Stimulated activated effector memory CD8-positive, alpha-beta T cell treated with anti-CD3 and anti-CD28 coated beads, Interleukin-12 subunit alpha, Interleukin-12 subunit beta, amount 100 ng/mL, for 72 hours (primary cell): ENCODE measurements around the gene KDM4B.

Experiments
- ATAC-seq: fragments of 150-1000 bp; cut with Tn5 transposase; 2 replicates; pipeline ENCODE4 v1.10.0; 2021
- DNase-seq, 2 donors: peaks; one replicate each; pipeline ENCODE4 v3.0.0; 2021 to 2022; ENCODE audit warnings: low spot score in 2 of 2
- H3K27ac Mint-ChIP-seq: one replicate; pipeline ENCODE4 v1.8.0; 2022; ENCODE audit warnings: mild to moderate bottlenecking, mixed read lengths
- H3K36me3 Mint-ChIP-seq: one replicate; pipeline ENCODE4 v1.8.0; 2022; ENCODE audit warnings: mild to moderate bottlenecking, mixed read lengths
- H3K4me1 Mint-ChIP-seq: one replicate; pipeline ENCODE4 v1.8.0; 2022; ENCODE audit warnings: mixed read lengths
- H3K4me3 Mint-ChIP-seq: one replicate; pipeline ENCODE4 v1.8.0; 2022; ENCODE audit warnings: mild to moderate bottlenecking, mixed read lengths
- H3K9me3 Mint-ChIP-seq: one replicate; pipeline ENCODE4 v1.8.0; 2022; ENCODE audit warnings: mixed read lengths

Gene KDM4B

DNA sequence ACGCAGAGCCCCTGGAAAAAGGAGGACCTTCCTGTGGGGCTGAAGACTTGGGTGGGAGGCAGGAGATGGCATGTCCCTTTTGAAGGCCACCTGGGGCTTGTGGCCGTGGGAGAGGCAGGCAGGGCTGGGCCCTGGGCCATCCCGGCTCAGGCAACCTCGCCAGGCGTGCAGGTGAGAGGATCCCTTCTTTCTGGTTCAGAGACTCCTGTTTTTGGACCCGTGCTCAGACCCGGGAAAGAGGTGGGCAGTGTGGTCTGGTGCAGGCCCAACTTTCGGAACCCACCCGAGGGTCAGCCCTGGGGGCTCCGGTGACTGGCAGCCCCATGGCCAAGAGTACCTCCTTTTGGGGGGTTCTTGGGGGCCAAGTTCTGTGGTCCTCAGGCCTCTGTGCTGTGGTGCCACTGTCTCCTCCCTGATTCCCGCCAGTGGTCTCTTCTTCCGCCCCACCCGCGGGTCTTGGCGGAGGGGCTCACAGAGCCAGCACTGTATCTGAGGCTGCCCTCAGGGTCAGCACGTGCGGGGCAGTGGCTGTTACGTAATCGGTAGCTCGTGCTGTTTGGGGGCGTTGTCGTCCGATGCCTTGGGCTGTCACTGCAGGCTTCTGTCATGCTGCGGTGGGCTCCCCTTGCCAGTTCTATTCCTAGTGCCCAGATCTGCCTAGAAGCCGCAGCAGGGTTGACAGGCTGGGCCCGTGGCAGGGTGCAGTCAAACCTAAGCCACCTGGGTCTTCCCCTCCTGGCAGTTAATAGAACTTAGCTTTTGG is 42.7 kb downstream of the KDM4B start:
- DNase-seq (no peak), ATAC-seq (no peak)
- no peak overlapping the region for H3K4me3 Mint-ChIP-seq
- H3K4me1 Mint-ChIP-seq, result peaks cover 14% of the 10 kb centered on the region
- no peak overlapping the region for H3K27ac Mint-ChIP-seq
- H3K36me3 Mint-ChIP-seq, result peaks cover 15% of the 10 kb centered on the region
- H3K9me3 Mint-ChIP-seq, result no peaks in the 10 kb centered on the region

- no peak overlapping the region for H3K27ac Mint-ChIP-seq
- no peak overlapping the region for H3K4me3 Mint-ChIP-seq
- H3K4me1 Mint-ChIP-seq, result peaks cover 7% of the 10 kb centered on the region
- H3K36me3 Mint-ChIP-seq, result peaks cover 22% of the 10 kb centered on the region
- DNase-seq (no peak), ATAC-seq (no peak)
- H3K9me3 Mint-ChIP-seq, result no peaks in the 10 kb centered on the region
Measured at GRCh38 chr19:5012688-5013457, 44.0 kb downstream of the KDM4B start.

GRCh38 chr19:5013761-5014160 is 44.8 kb downstream of the KDM4B start:
- H3K9me3 Mint-ChIP-seq, result no peaks in the 10 kb centered on the region

GRCh38 chr19:5014941-5015340 is 46.0 kb downstream of the KDM4B start:
- ATAC-seq (no peak), DNase-seq (no peak)
- no peaks in the 10 kb centered on the region for H3K9me3 Mint-ChIP-seq
- H3K27ac Mint-ChIP-seq, result no peak overlapping the region
- no peak overlapping the region for H3K4me3 Mint-ChIP-seq
- H3K4me1 Mint-ChIP-seq, result peaks cover 7% of the 10 kb centered on the region
- H3K36me3 Mint-ChIP-seq, result peaks cover 22% of the 10 kb centered on the region

More at GRCh38 chr19:5013761-5014160, 44.8 kb downstream of the KDM4B start:
- DNase-seq (no peak), ATAC-seq (no peak)
- peaks cover 7% of the 10 kb centered on the region for H3K4me1 Mint-ChIP-seq
- H3K36me3 Mint-ChIP-seq, result peaks cover 22% of the 10 kb centered on the region
- no peak overlapping the region for H3K27ac Mint-ChIP-seq
- no peak overlapping the region for H3K4me3 Mint-ChIP-seq

DNA sequence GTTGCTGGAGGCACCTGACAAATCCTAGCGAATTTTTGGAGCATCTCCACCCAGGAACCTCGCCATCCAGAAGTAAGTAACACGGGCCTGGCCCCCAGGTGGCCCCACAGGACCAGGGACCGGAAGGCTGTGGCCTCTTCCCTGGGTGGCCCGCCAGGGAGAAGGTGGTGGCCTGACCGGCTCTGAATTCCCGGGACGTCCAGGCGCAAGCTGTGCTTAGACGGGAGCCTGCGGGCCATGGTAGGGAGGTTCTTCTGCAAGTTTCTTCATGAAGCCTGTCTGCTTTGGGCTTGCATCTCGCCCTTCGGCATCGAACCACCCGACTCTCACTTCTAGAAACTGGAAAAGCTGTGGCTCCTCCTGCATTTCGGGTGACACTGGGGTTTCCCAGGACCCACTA is 47.4 kb downstream of the KDM4B start:
- no peaks in the 10 kb centered on the region for H3K9me3 Mint-ChIP-seq
- H3K36me3 Mint-ChIP-seq, result peaks cover 22% of the 10 kb centered on the region
- no peak overlapping the region for H3K4me3 Mint-ChIP-seq
- ATAC-seq (no peak), DNase-seq (no peak)
- no peak overlapping the region for H3K27ac Mint-ChIP-seq
- H3K4me1 Mint-ChIP-seq, result peaks cover 3% of the 10 kb centered on the region

DNA sequence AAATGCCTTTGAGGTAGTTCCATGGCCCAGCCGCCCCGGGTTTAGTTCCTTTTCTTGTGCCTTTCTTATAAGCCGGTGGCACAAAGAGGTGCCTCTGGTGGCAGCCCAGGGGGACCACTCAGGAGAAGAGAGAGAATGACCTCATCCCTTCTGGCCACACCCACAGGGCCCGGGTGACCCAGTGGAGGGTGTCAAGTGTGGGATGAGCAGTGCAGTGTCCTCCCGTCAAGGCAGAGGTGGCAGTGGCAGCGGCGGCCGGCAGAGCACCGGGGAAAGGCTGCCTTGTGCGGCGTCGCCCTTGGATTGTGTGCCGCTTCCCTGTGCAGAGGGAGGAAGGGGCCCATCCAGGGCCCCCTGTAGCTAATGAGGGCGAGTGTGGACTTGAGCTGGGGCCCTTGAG is 47.9 kb downstream of the KDM4B start:
- Mint-ChIP-seq H3K4me3 (no peak overlapping the region), H3K36me3 (peaks cover 26% of the 10 kb centered on the region), H3K27ac (no peak overlapping the region), H3K4me1 (no peaks in the 10 kb centered on the region), H3K9me3 (no peaks in the 10 kb centered on the region)
- no peak for DNase-seq
- peak; percentile 19 for ATAC-seq

GRCh38 chr19:5017235-5017634 is 48.3 kb downstream of the KDM4B start:
- no peak for ATAC-seq
- peaks cover 30% of the 10 kb centered on the region for H3K36me3 Mint-ChIP-seq
- no peaks in the 10 kb centered on the region for H3K9me3 Mint-ChIP-seq
- no peaks in the 10 kb centered on the region for H3K4me1 Mint-ChIP-seq
- H3K27ac Mint-ChIP-seq, result no peak overlapping the region
- no peak for DNase-seq
- H3K4me3 Mint-ChIP-seq, result no peak overlapping the region

DNA sequence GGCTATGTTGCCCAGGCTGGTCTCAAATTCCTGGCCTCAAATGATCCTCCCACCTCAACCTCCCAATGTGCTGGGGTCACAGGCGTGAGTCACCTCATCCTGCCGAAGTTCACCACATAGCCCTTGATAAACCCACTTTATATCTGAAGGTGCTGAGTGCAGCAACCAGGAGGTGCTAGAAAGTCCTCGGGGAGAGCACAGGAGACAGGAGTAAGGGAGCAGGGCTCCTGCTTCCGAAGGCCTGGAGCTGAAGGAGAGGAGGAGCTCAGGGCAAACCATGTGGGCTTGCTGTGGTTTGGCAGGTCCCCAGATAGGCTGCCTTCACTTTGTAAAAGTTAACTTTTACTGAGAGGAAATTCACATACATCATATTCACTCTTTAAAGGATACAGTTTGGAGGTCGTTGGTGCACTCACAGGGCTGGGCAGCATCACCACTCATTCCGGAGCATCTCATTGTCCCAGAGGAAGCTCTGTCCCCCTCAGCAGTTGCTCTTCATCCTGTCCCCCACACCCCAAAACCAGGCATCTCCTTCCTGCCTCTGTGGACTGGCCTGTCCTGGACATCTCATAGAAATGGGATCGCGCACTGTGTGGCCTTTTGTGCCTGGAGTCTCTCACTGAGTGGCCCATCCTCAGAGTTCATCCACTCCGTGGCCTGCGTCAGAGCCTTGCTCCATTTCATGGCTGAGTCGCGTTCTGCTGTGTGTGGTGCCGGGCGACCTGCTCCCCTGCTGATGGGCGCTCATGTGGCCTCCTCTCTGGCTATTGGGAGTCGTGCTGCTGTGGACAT is 49.5 kb downstream of the KDM4B start:
- ATAC-seq (peak; percentile 21), DNase-seq (no peak)
- Mint-ChIP-seq H3K36me3 (peaks cover 36% of the 10 kb centered on the region), H3K9me3 (no peaks in the 10 kb centered on the region), H3K4me1 (peaks cover 6% of the 10 kb centered on the region), H3K27ac (no peak overlapping the region), H3K4me3 (no peak overlapping the region)

GRCh38 chr19:5020368-5020767 is 51.5 kb downstream of the KDM4B start:
- ATAC-seq (no peak), DNase-seq (no peak)
- Mint-ChIP-seq H3K36me3 (peaks cover 34% of the 10 kb centered on the region), H3K4me1 (peaks cover 6% of the 10 kb centered on the region), H3K4me3 (no peak overlapping the region), H3K9me3 (no peaks in the 10 kb centered on the region), H3K27ac (no peak overlapping the region)

GRCh38 chr19:5021046-5021445 is 52.1 kb downstream of the KDM4B start:
- H3K4me1 Mint-ChIP-seq, result peaks cover 6% of the 10 kb centered on the region
- no peak for ATAC-seq
- H3K27ac Mint-ChIP-seq, result peak overlapping the region; percentile 68
- no peak for DNase-seq
- peaks cover 27% of the 10 kb centered on the region for H3K36me3 Mint-ChIP-seq
- no peak overlapping the region for H3K4me3 Mint-ChIP-seq
- no peaks in the 10 kb centered on the region for H3K9me3 Mint-ChIP-seq

- peaks cover 17% of the 10 kb centered on the region for H3K36me3 Mint-ChIP-seq
- no peak for ATAC-seq
- no peak overlapping the region for H3K4me3 Mint-ChIP-seq
- H3K9me3 Mint-ChIP-seq, result no peaks in the 10 kb centered on the region
- no peak for DNase-seq
- peaks cover 6% of the 10 kb centered on the region for H3K4me1 Mint-ChIP-seq
- peak overlapping the region; percentile 68 for H3K27ac Mint-ChIP-seq
Measured at GRCh38 chr19:5022066-5022860, 53.4 kb downstream of the KDM4B start.

DNA sequence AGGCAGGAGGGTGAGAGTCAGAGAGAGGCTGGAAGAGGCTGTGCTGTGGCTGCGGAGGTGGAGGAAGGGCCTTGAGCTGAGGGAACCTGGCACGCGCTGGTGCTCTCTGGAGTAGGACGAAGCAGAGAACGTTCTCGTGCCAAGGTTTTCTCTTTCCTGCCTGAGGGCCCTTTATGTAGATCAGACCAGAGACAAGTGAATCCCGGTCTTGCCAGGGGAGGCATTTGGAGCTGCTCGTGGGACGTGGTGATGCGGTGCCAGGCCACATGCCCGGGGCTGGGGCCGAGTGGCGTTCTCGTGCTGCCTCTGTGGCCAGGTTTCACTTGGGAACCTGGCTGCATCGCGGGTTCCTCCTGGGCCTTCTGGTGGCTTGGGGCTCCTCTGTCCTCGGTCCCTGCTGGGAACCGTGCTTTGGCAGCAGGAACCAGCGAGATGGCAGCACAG is 54.2 kb downstream of the KDM4B start:
- H3K9me3 Mint-ChIP-seq, result no peaks in the 10 kb centered on the region
- H3K4me3 Mint-ChIP-seq, result no peak overlapping the region
- H3K4me1 Mint-ChIP-seq, result peaks cover 7% of the 10 kb centered on the region
- H3K36me3 Mint-ChIP-seq, result peaks cover 20% of the 10 kb centered on the region
- DNase-seq, result no peak
- H3K27ac Mint-ChIP-seq, result no peak overlapping the region
- no peak for ATAC-seq

DNA sequence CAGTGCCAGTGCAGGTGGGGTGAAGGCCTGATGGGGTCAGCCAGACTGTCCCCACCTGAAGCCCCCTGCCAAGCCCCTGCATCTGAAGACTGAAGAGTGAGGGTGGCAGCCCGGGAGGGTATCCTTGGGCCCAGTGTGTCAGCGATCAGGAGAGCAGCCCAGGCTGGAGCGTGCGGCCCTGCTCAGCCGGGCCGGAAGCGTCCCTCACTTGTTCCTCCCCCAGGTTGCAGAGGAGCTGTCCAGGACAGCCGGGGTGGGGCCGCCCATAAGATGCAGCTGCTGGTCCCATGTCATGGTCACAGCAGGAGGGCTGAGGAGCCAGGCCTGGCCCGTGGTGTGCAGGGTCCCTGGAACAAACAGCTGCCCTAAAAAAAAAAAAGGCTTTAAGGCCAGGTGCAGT is 55.4 kb downstream of the KDM4B start:
- Mint-ChIP-seq H3K4me1 (peaks cover 18% of the 10 kb centered on the region), H3K36me3 (peaks cover 20% of the 10 kb centered on the region), H3K27ac (no peak overlapping the region), H3K9me3 (no peaks in the 10 kb centered on the region), H3K4me3 (no peak overlapping the region)
- DNase-seq (no peak), ATAC-seq (no peak)

GRCh38 chr19:5025027-5025426 is 56.1 kb downstream of the KDM4B start:
- Mint-ChIP-seq H3K9me3 (no peaks in the 10 kb centered on the region), H3K36me3 (peaks cover 20% of the 10 kb centered on the region), H3K27ac (no peak overlapping the region), H3K4me3 (no peak overlapping the region), H3K4me1 (peaks cover 20% of the 10 kb centered on the region)
- DNase-seq (no peak), ATAC-seq (no peak)
